ENCODE measurements around the gene ZNF574.

Gene ZNF574

GRCh38 chr19:42126574-42126973 is 50.6 kb downstream of the ZNF574 start:
- DNase-seq (ENCODE audit: low read depth): no peak

- DNase-seq (ENCODE audit: low read depth): no peak
Observed at GRCh38 chr19:42129399-42130253, 53.7 kb downstream of the ZNF574 start.

GRCh38 chr19:42130254-42130573 is 54.2 kb downstream of the ZNF574 start:
- DNase-seq (ENCODE audit: low read depth): no peak

All from iris pigment epithelial cell (primary cell).